H9 (cell line): ENCODE data around the gene SIGLEC5. TPM values are rescaled to one million over a fixed set of nuclear protein-coding genes. Genes with fewer than 3 reads are reported as not detected.

Experiments
- DNase-seq: peaks from one replicate; pipeline ENCODE4 v3.0.0-alpha.2; 2017
- H2AFZ ChIP-seq: one replicate; pipeline ENCODE4 v1.6.1; 2013; ENCODE audit warnings: mild to moderate bottlenecking, low read length, control low read depth, moderate library complexity
- H2AK5ac ChIP-seq: 2 replicates; pipeline ENCODE4 v1.6.1; 2013; ENCODE audit warnings: low read length, control low read depth, mixed read lengths; ENCODE audit not compliant: insufficient read length
- H2BK120ac ChIP-seq: one replicate; pipeline ENCODE4 v1.6.1; 2013; ENCODE audit warnings: low read depth, mild to moderate bottlenecking, low read length, control low read depth, inconsistent platforms; ENCODE audit not compliant: poor library complexity, severe bottlenecking
- H2BK12ac ChIP-seq: 2 replicates; pipeline ENCODE4 v1.6.1; 2013; ENCODE audit warnings: low read length, control low read depth, mixed read lengths, low read depth; ENCODE audit not compliant: insufficient read length
- H2BK15ac ChIP-seq: 2 replicates; pipeline ENCODE4 v1.6.1; 2013; ENCODE audit warnings: low read depth, low read length, control low read depth
- H2BK20ac ChIP-seq: one replicate; pipeline ENCODE4 v1.6.1; 2013; ENCODE audit warnings: low read depth, mild to moderate bottlenecking, low read length, control low read depth, inconsistent platforms; ENCODE audit not compliant: poor library complexity, severe bottlenecking
- H2BK5ac ChIP-seq: 2 replicates; pipeline ENCODE4 v1.6.1; 2013; ENCODE audit warnings: low read length, control low read depth, mixed read lengths; ENCODE audit not compliant: insufficient read length
- H3K14ac ChIP-seq: 2 replicates; pipeline ENCODE4 v1.6.1; 2013; ENCODE audit warnings: low read length, control low read depth; ENCODE audit not compliant: insufficient read depth
- H3K18ac ChIP-seq: 2 replicates; pipeline ENCODE4 v1.6.1; 2013; ENCODE audit warnings: low read depth, mild to moderate bottlenecking, mixed read lengths, low read length, control low read depth; ENCODE audit not compliant: insufficient read length
- H3K23ac ChIP-seq: 2 replicates; pipeline ENCODE4 v1.6.1; 2013; ENCODE audit warnings: low read length, control low read depth, mixed read lengths, low read depth; ENCODE audit not compliant: insufficient read length
- H3K23me2 ChIP-seq: 2 replicates; pipeline ENCODE4 v1.6.1; 2013; ENCODE audit warnings: low read depth, mild to moderate bottlenecking, mixed read lengths, low read length, control low read depth; ENCODE audit not compliant: insufficient read length, poor library complexity, severe bottlenecking
- H3K27ac ChIP-seq: 2 replicates; pipeline ENCODE4 v1.5.1; 2013; ENCODE audit warnings: low read length, control low read depth, mixed read lengths, low read depth; ENCODE audit not compliant: insufficient read length
- H3K27me3 ChIP-seq: 2 replicates; pipeline ENCODE4 v1.6.1; 2013; ENCODE audit warnings: low read length, control low read depth, inconsistent platforms; ENCODE audit not compliant: insufficient read depth
- H3K4ac ChIP-seq: 2 replicates; pipeline ENCODE4 v1.6.1; 2013; ENCODE audit warnings: low read depth, mild to moderate bottlenecking, control low read depth, inconsistent platforms, low read length, moderate library complexity
- H3K4me1 ChIP-seq: 2 replicates; pipeline ENCODE4 v1.6.1; 2013; ENCODE audit warnings: low read length, control low read depth, inconsistent platforms; ENCODE audit not compliant: insufficient read depth
- H3K4me2 ChIP-seq: 2 replicates; pipeline ENCODE4 v1.6.1; 2013; ENCODE audit warnings: low read length, control low read depth, mixed read lengths; ENCODE audit not compliant: insufficient read length, insufficient read depth
- H3K56ac ChIP-seq: 2 replicates; pipeline ENCODE4 v1.6.1; 2013; ENCODE audit warnings: low read depth, mild to moderate bottlenecking, mixed read lengths, low read length, control low read depth; ENCODE audit not compliant: insufficient read length
- H3K79me1 ChIP-seq: 2 replicates; pipeline ENCODE4 v1.6.1; 2013; ENCODE audit warnings: low read depth, mild to moderate bottlenecking, moderate library complexity, low read length, control low read depth, inconsistent platforms; ENCODE audit not compliant: insufficient read depth, poor library complexity, severe bottlenecking
- H3K79me2 ChIP-seq: 2 replicates; pipeline ENCODE4 v1.6.1; 2013; ENCODE audit warnings: low read length, control low read depth, inconsistent platforms; ENCODE audit not compliant: insufficient read depth
- H3K9ac ChIP-seq: 2 replicates; pipeline ENCODE4 v1.6.1; 2013; ENCODE audit warnings: low read length, control low read depth, mixed read lengths; ENCODE audit not compliant: insufficient read length; ENCODE audit errors: extremely low read depth
- H3K9me3 ChIP-seq: one replicate; pipeline ENCODE4 v1.6.1; 2013; ENCODE audit warnings: low read depth, low read length, inconsistent platforms; ENCODE audit not compliant: control insufficient read depth
- H3T11ph ChIP-seq: one replicate; pipeline ENCODE4 v1.6.1; 2013; ENCODE audit warnings: mild to moderate bottlenecking, low read length, control low read depth, inconsistent platforms
- H4K20me1 ChIP-seq: one replicate; pipeline ENCODE4 v1.6.1; 2013; ENCODE audit not compliant: control insufficient read depth, insufficient read length, insufficient read depth
- H4K5ac ChIP-seq: 2 replicates; pipeline ENCODE4 v1.6.1; 2013; ENCODE audit warnings: low read depth, mild to moderate bottlenecking, mixed read lengths, low read length, control low read depth; ENCODE audit not compliant: insufficient read length
- H4K8ac ChIP-seq: replicated peaks from 2 replicates; pipeline ENCODE4 v1.6.1; 2013; ENCODE audit warnings: low read length, control low read depth, mixed read lengths, low read depth; ENCODE audit not compliant: insufficient read length
- H4K91ac ChIP-seq: 2 replicates; pipeline ENCODE4 v1.6.1; 2013; ENCODE audit warnings: low read depth, mild to moderate bottlenecking, moderate library complexity, mixed read lengths, low read length, control low read depth; ENCODE audit not compliant: insufficient read length
- H3K27ac Mint-ChIP-seq, 3 experiments: 2 replicates in 2 of 3; 3 replicates in 1 of 3; pipeline ENCODE4 v1.8.0; 2020 to 2021; ENCODE audit warnings: mixed read lengths in 3 of 3, mild to moderate bottlenecking in 1 of 3, moderate library complexity in 1 of 3
- H3K27me3 Mint-ChIP-seq: 2 replicates; pipeline ENCODE4 v1.8.0; 2021; ENCODE audit warnings: low read depth, mild to moderate bottlenecking, moderate library complexity, mixed read lengths
- H3K36me3 Mint-ChIP-seq, 3 experiments: 2 replicates in 2 of 3; 3 replicates in 1 of 3; pipeline ENCODE4 v1.8.0; 2020 to 2021; ENCODE audit warnings: low read depth in 3 of 3, mixed read lengths in 3 of 3; ENCODE audit not compliant: insufficient read depth in 1 of 3
- H3K4me1 Mint-ChIP-seq, 2 experiments: 2 replicates each; pipeline ENCODE4 v1.8.0; 2020; ENCODE audit warnings: mixed read lengths in 2 of 2
- H3K4me3 Mint-ChIP-seq, 2 experiments: 2 replicates in 1 of 2; 3 replicates in 1 of 2; pipeline ENCODE4 v1.8.0; 2020 to 2021; ENCODE audit warnings: mild to moderate bottlenecking in 2 of 2, mixed read lengths in 2 of 2, moderate library complexity in 1 of 2
- H3K9me3 Mint-ChIP-seq, 2 experiments: 2 replicates in 1 of 2; 3 replicates in 1 of 2; pipeline ENCODE4 v1.8.0; 2020; ENCODE audit warnings: mild to moderate bottlenecking in 2 of 2, mixed read lengths in 2 of 2, moderate library complexity in 1 of 2
- WGBS: extraction: QIAGEN DNeasy Blood & Tissue Kit; methylation state at CpG from one replicate; pipeline ENCODE4 v1.1.7; 2013; ENCODE audit warnings: missing lambda C conversion rate, low lambda C conversion rate, mixed read lengths; ENCODE audit not compliant: insufficient read length; ENCODE audit errors: extremely low coverage; 5-methylcytosine and 5-hydroxymethylcytosine counted together
- total RNA-seq: library from RNA; stranded (reverse); gene quantifications from 2 replicates; pipeline ENCODE4 v1.2.1, GENCODE V29; 2021
- TF ChIP-seq, protein P1 (sequence below): fragments of 200-600 bp; sonication (generic); conservative IDR thresholded peaks from 3 replicates; pipeline ENCODE4 v1.8.0; 2021; ENCODE audit warnings: antibody characterized with exemption, mild to moderate bottlenecking

SIGLEC5 gene
- total RNA-seq, 1 experiment from 2014 or later, result not detected

DNA sequence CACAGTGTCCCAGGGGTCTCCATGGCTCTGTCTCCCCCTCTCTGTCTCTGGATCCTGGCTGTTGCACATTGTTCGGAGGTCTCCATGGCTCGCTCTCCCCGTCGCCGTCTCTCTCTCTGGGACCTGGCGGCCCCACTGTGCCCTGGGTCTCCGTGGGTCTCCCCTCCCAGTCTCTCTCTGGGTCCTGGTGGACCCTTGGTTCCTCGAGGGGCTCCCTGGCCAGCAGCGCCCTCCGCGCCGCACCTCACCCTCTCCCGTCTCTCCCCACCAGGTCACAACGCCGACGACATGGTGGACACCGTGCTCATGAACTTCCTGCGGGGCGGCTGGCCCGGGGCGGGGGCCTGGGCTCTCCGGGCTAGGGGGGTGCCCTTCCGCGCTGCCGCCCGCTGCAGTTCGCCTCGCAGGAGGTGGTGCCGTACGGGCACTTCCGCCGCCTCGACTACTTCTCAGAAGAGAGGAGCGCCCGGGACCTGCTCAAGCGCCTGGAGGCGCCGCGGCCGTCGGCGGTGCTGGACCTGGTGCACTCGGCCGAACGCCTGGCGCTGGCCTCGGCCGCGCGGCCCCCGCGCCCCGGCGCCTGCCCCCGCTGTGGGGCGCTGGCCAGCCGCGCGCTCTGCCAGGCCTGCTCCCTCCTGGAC lies 29.1 kb downstream of the SIGLEC5 start:
- Mint-ChIP-seq H3K9me3 (peaks cover 57 to 75% of the 10 kb centered on the region in 2 experiments), H3K4me3 (no peak overlapping the region), H3K36me3 (peaks cover 0 to 5% (median 4%) of the 10 kb centered on the region in 3 experiments; a peak in 2 of 7 replicates), H3K27ac (no peak overlapping the region), H3K27me3 (peaks cover 10% of the 10 kb centered on the region), H3K4me1 (no peaks in the 10 kb centered on the region)
- no peak overlapping the region for H4K5ac ChIP-seq
- no peak for DNase-seq
- H3K56ac ChIP-seq, result no peak overlapping the region
- no peaks in the 10 kb centered on the region for H3K27me3 ChIP-seq
- no peak overlapping the region for H3K27ac ChIP-seq
- H3K18ac ChIP-seq, result no peak overlapping the region
- TF ChIP-seq, protein P1, sequence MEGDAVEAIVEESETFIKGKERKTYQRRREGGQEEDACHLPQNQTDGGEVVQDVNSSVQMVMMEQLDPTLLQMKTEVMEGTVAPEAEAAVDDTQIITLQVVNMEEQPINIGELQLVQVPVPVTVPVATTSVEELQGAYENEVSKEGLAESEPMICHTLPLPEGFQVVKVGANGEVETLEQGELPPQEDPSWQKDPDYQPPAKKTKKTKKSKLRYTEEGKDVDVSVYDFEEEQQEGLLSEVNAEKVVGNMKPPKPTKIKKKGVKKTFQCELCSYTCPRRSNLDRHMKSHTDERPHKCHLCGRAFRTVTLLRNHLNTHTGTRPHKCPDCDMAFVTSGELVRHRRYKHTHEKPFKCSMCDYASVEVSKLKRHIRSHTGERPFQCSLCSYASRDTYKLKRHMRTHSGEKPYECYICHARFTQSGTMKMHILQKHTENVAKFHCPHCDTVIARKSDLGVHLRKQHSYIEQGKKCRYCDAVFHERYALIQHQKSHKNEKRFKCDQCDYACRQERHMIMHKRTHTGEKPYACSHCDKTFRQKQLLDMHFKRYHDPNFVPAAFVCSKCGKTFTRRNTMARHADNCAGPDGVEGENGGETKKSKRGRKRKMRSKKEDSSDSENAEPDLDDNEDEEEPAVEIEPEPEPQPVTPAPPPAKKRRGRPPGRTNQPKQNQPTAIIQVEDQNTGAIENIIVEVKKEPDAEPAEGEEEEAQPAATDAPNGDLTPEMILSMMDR, result no peak
- no peaks in the 10 kb centered on the region for H3K79me1 ChIP-seq
- H2AFZ ChIP-seq, result no peak overlapping the region
- no peak overlapping the region for H2BK12ac ChIP-seq
- H3K9me3 ChIP-seq, result no peaks in the 10 kb centered on the region
- no peaks in the 10 kb centered on the region; the same call in 1 of the 2 replicates for H3K4me1 ChIP-seq
- no peak overlapping the region for H2BK20ac ChIP-seq
- H4K20me1 ChIP-seq, result no peaks in the 10 kb centered on the region
- H3K23me2 ChIP-seq, result peaks cover 3% of the 10 kb centered on the region
- H3K9ac ChIP-seq, result no peak overlapping the region
- no peaks in the 10 kb centered on the region for H3K79me2 ChIP-seq
- no peak overlapping the region for H2BK5ac ChIP-seq
- no CpG with 5 or more reads among the region's 59 CpGs for WGBS
- H3T11ph ChIP-seq, result no peak overlapping the region
- H3K23ac ChIP-seq, result no peak overlapping the region
- H3K4ac ChIP-seq, result no peak overlapping the region
- H3K14ac ChIP-seq, result no peak overlapping the region
- H2BK15ac ChIP-seq, result no peak overlapping the region
- no peak overlapping the region for H4K8ac ChIP-seq
- no peak overlapping the region for H2AK5ac ChIP-seq
- H2BK120ac ChIP-seq, result no peak overlapping the region
- no peak overlapping the region for H3K4me2 ChIP-seq
- H4K91ac ChIP-seq, result no peak overlapping the region
